ENCODE data around the gene NSRP1. TPM values are rescaled to one million over a fixed set of nuclear protein-coding genes. Genes with fewer than 3 reads are reported as not detected.

The NSRP1 gene
- total and polyA plus RNA-seq, 2 of the 13 experiments (the other 11 are each of a cell fraction or from before 2014, with no cell fraction given): 7.0 to 14.3 TPM

DNA sequence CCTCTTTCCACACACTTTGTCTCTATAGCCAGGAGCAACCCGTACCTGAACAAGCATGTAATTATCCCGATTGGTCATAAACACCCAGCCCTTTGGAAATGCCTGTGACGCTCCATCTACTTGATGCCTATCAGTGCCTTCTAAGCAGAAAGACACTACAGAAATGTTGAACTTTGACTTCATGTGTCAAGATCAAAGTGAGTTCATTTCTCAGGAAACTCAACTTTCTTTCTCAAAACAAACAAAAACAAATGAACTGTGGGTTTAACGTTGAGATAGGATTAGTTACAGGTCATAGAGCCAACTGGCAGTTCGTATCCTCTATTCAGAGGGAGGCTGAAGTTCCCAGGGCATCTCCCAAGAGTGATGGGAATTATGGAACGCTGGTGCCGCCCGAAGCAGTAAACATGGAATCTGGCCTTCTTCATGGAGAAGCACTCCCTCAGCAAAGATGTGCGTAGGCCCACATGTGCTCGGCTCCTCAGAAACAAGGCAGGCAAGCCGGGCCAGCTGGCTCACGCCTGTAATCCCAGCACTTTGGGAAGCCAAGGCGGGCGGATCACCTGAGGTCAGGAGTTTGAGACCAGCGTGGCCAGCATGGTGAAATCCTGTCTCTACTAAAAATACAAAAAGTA lies 109.4 kb downstream of the NSRP1 start (continued):
- TF ChIP-seq, protein P1, sequence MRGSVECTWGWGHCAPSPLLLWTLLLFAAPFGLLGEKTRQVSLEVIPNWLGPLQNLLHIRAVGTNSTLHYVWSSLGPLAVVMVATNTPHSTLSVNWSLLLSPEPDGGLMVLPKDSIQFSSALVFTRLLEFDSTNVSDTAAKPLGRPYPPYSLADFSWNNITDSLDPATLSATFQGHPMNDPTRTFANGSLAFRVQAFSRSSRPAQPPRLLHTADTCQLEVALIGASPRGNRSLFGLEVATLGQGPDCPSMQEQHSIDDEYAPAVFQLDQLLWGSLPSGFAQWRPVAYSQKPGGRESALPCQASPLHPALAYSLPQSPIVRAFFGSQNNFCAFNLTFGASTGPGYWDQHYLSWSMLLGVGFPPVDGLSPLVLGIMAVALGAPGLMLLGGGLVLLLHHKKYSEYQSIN (CRISPR knock-in tag; IDR thresholded peaks at IDR 0.05; ENCODE audit: borderline replicate concordance): no peak
- TF ChIP-seq, protein P2, sequence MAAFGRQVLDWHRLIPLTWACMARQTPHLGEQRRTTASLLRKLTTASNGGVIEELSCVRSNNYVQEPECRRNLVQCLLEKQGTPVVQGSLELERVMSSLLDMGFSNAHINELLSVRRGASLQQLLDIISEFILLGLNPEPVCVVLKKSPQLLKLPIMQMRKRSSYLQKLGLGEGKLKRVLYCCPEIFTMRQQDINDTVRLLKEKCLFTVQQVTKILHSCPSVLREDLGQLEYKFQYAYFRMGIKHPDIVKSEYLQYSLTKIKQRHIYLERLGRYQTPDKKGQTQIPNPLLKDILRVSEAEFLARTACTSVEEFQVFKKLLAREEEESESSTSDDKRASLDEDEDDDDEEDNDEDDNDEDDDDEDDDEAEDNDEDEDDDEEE (CRISPR knock-in tag; IDR thresholded peaks at IDR 0.05): no peak
- TF ChIP-seq, protein P3, sequence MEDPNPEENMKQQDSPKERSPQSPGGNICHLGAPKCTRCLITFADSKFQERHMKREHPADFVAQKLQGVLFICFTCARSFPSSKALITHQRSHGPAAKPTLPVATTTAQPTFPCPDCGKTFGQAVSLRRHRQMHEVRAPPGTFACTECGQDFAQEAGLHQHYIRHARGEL (CRISPR knock-in tag; IDR thresholded peaks at IDR 0.05): no peak
- peak; percentile 66 for TF ChIP-seq SALL1 (CRISPR knock-in tag; IDR thresholded peaks at IDR 0.05)
- no peak for TF ChIP-seq KLF15 (CRISPR knock-in tag; IDR thresholded peaks at IDR 0.05; ENCODE audit: borderline replicate concordance)
- TF ChIP-seq RELA (CRISPR knock-in tag; IDR thresholded peaks at IDR 0.05): no peak
- no peak for TF ChIP-seq ZNF558 (CRISPR knock-in tag; IDR thresholded peaks at IDR 0.05; ENCODE audit: borderline replicate concordance)
- TF ChIP-seq YEATS4 (CRISPR knock-in tag; IDR thresholded peaks at IDR 0.05; ENCODE audit: borderline replicate concordance): 0 out of 2 replicates have a peak, but pooled peaks have one; percentile 23
- no peak for TF ChIP-seq REL (CRISPR knock-in tag; conservative IDR thresholded peaks at IDR 0.05)
- TF ChIP-seq FIP1L1 (IDR thresholded peaks at IDR 0.05; ENCODE audit: borderline replicate concordance, insufficient read depth, low read depth, low read length): no peak
- TF ChIP-seq, protein P4, sequence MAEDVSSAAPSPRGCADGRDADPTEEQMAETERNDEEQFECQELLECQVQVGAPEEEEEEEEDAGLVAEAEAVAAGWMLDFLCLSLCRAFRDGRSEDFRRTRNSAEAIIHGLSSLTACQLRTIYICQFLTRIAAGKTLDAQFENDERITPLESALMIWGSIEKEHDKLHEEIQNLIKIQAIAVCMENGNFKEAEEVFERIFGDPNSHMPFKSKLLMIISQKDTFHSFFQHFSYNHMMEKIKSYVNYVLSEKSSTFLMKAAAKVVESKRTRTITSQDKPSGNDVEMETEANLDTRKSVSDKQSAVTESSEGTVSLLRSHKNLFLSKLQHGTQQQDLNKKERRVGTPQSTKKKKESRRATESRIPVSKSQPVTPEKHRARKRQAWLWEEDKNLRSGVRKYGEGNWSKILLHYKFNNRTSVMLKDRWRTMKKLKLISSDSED (CRISPR knock-in tag; IDR thresholded peaks at IDR 0.05): no peak
- peak; percentile 77 for TF ChIP-seq GFI1 (CRISPR knock-in tag; IDR thresholded peaks at IDR 0.05; ENCODE audit: borderline replicate concordance)
- peak; percentile 90 for TF ChIP-seq PHF21A (CRISPR knock-in tag; IDR thresholded peaks at IDR 0.05)
- TF ChIP-seq MEF2D (CRISPR knock-in tag; IDR thresholded peaks at IDR 0.05): no peak; the same call in 1 of the 2 replicates
- TF ChIP-seq GLI4 (CRISPR knock-in tag; IDR thresholded peaks at IDR 0.05; ENCODE audit: borderline replicate concordance): no peak
- TF ChIP-seq POLR2AphosphoS2 (IDR thresholded peaks at IDR 0.05; ENCODE audit: low read depth, low read length): no peak
- TF ChIP-seq ZNF30 (CRISPR knock-in tag; IDR thresholded peaks at IDR 0.05): no peak
- TF ChIP-seq, protein P5, sequence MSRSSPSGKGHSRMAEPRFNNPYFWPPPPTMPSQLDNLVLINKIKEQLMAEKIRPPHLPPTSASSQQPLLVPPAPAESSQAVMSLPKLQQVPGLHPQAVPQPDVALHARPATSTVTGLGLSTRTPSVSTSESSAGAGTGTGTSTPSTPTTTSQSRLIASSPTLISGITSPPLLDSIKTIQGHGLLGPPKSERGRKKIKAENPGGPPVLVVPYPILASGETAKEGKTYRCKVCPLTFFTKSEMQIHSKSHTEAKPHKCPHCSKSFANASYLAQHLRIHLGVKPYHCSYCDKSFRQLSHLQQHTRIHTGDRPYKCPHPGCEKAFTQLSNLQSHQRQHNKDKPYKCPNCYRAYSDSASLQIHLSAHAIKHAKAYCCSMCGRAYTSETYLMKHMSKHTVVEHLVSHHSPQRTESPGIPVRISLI (CRISPR knock-in tag; IDR thresholded peaks at IDR 0.05; ENCODE audit: borderline replicate concordance): no peak; the same call in 1 of the 2 replicates
- no peak for TF ChIP-seq KLF12 (CRISPR knock-in tag; IDR thresholded peaks at IDR 0.05; ENCODE audit: borderline replicate concordance)
- TF ChIP-seq HNRNPL (IDR thresholded peaks at IDR 0.05; ENCODE audit: low read depth, low read length): no peak
- TF ChIP-seq, protein P6, sequence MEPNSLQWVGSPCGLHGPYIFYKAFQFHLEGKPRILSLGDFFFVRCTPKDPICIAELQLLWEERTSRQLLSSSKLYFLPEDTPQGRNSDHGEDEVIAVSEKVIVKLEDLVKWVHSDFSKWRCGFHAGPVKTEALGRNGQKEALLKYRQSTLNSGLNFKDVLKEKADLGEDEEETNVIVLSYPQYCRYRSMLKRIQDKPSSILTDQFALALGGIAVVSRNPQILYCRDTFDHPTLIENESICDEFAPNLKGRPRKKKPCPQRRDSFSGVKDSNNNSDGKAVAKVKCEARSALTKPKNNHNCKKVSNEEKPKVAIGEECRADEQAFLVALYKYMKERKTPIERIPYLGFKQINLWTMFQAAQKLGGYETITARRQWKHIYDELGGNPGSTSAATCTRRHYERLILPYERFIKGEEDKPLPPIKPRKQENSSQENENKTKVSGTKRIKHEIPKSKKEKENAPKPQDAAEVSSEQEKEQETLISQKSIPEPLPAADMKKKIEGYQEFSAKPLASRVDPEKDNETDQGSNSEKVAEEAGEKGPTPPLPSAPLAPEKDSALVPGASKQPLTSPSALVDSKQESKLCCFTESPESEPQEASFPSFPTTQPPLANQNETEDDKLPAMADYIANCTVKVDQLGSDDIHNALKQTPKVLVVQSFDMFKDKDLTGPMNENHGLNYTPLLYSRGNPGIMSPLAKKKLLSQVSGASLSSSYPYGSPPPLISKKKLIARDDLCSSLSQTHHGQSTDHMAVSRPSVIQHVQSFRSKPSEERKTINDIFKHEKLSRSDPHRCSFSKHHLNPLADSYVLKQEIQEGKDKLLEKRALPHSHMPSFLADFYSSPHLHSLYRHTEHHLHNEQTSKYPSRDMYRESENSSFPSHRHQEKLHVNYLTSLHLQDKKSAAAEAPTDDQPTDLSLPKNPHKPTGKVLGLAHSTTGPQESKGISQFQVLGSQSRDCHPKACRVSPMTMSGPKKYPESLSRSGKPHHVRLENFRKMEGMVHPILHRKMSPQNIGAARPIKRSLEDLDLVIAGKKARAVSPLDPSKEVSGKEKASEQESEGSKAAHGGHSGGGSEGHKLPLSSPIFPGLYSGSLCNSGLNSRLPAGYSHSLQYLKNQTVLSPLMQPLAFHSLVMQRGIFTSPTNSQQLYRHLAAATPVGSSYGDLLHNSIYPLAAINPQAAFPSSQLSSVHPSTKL (CRISPR knock-in tag; IDR thresholded peaks at IDR 0.05): peak; percentile 81

Measured in HepG2 (cell line).